ENCODE results near the gene ACOT7.

The ACOT7 gene

GRCh38 chr1:6307682-6308081, 85.9 kb downstream of the ACOT7 start:
- DNase-seq: peak in 1 of 2 donors; percentile 6

GRCh38 chr1:6307099-6307498, 86.5 kb downstream of the ACOT7 start:
- no peak for DNase-seq

GRCh38 chr1:6303397-6304012, 90.1 kb downstream of the ACOT7 start:
- no peak for DNase-seq

GRCh38 chr1:6302568-6302967, 91.0 kb downstream of the ACOT7 start:
- DNase-seq: no peak

- DNase-seq: no peak
These were observed 92.0 kb downstream of the ACOT7 start for GRCh38 chr1:6301526-6301925.

- DNase-seq: no peak
These were observed 93.1 kb downstream of the ACOT7 start for GRCh38 chr1:6300342-6301048.

GRCh38 chr1:6299557-6300165, 93.9 kb downstream of the ACOT7 start:
- DNase-seq: no peak

- DNase-seq: no peak
These were observed 94.6 kb downstream of the ACOT7 start for GRCh38 chr1:6298940-6299465.

GRCh38 chr1:6298530-6298929, 95.0 kb downstream of the ACOT7 start:
- DNase-seq: no peak

- no peak for DNase-seq
These were observed 97.7 kb downstream of the ACOT7 start for GRCh38 chr1:6295910-6296309.

- no peak for DNase-seq
These were observed 98.5 kb downstream of the ACOT7 start for GRCh38 chr1:6294890-6295556.

GRCh38 chr1:6294080-6294889, 99.3 kb downstream of the ACOT7 start:
- DNase-seq: no peak

GRCh38 chr1:6292102-6292501, 101.5 kb downstream of the ACOT7 start:
- no peak for DNase-seq

GRCh38 chr1:6288665-6289064, 104.9 kb downstream of the ACOT7 start:
- DNase-seq: no peak

GRCh38 chr1:6288026-6288425, 105.5 kb downstream of the ACOT7 start:
- DNase-seq: no peak

GRCh38 chr1:6287431-6287886, 106.1 kb downstream of the ACOT7 start:
- DNase-seq: no peak

- DNase-seq: no peak
These were observed 106.5 kb downstream of the ACOT7 start for GRCh38 chr1:6287029-6287428.

GRCh38 chr1:6286266-6286665, 107.3 kb downstream of the ACOT7 start:
- DNase-seq: no peak

- DNase-seq: no peak
These were observed 108.2 kb downstream of the ACOT7 start for GRCh38 chr1:6285336-6285735.

- DNase-seq: no peak
These were observed 110.8 kb downstream of the ACOT7 start for GRCh38 chr1:6282577-6283270.

GRCh38 chr1:6281511-6282402, 111.8 kb downstream of the ACOT7 start:
- peak; percentile 28 to 59 for DNase-seq

Data from inflammatory macrophage (primary cell).